Vagina (tissue), 2 donors: ENCODE measurements around the gene SGTA.
"Not testable (repeated sequence)": the region's sequence is repeated elsewhere in the genome, so short reads cannot be mapped to it uniquely, and the experiment has no call there.

ENCODE experiments used
- POLR2A ChIP-seq, 2 donors: fragments of 450-650 bp; IDR thresholded peaks; one replicate each; pipeline ENCODE4 v1.6.1; 2017; ENCODE audit warnings: antibody characterized with exemption in 2 of 2, mild to moderate bottlenecking in 2 of 2, moderate library complexity in 2 of 2
- POLR2AphosphoS5 ChIP-seq, 2 donors: sonication (generic); formaldehyde crosslinking; IDR thresholded peaks; one replicate each; pipeline ENCODE4 v1.9.0; 2017; ENCODE audit warnings: antibody characterized with exemption in 2 of 2, mild to moderate bottlenecking in 2 of 2, low read depth in 1 of 2; ENCODE audit not compliant: insufficient read depth in 1 of 2
- TF ChIP-seq, protein P1 (sequence below), 3 experiments: fragments of 450-650 bp in 2 of 3; fragments of 200-600 bp in 1 of 3; sonication (generic) in 1 of 3; IDR thresholded peaks; one replicate each; pipeline ENCODE4 v1.5.1; 2017 to 2019; ENCODE audit warnings: antibody characterized with exemption in 3 of 3, mild to moderate bottlenecking in 2 of 3, moderate library complexity in 2 of 3

DNA sequence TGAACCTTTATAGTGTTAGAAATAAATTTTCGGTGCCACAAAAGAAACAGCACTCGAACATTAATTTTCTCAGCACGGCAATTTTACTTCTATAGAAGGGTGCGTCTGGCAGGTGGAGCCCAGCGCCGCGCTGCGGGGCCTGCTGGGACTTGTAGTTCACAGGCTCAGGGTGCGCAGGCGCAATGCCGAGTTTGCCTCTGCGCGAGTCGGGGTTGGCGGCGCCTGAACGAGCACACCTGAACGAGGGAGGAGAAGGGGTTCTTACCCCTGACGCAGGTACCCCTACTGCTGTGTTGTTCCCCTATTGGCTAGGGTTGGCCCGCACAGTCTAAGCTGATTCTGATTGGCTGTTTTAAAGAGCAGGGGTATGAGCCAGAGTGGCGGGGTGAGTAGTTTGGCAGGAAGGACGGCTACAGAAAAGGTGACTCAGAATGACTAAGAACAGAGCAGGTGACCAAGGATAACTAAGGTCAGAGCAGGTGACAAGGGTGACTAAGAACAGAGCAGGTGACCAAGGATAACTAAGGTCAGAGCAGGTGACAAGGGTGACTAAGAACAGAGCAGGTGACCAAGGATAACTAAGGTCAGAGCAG lies 34.3 kb upstream of the SGTA start:
- not testable (repeated sequence) for TF ChIP-seq POLR2A (IDR thresholded peaks at IDR 0.05); POLR2AphosphoS5 (IDR thresholded peaks at IDR 0.05; ENCODE audit: insufficient read depth in 1 of 2, low read depth in 1 of 2)
- TF ChIP-seq, protein P1, sequence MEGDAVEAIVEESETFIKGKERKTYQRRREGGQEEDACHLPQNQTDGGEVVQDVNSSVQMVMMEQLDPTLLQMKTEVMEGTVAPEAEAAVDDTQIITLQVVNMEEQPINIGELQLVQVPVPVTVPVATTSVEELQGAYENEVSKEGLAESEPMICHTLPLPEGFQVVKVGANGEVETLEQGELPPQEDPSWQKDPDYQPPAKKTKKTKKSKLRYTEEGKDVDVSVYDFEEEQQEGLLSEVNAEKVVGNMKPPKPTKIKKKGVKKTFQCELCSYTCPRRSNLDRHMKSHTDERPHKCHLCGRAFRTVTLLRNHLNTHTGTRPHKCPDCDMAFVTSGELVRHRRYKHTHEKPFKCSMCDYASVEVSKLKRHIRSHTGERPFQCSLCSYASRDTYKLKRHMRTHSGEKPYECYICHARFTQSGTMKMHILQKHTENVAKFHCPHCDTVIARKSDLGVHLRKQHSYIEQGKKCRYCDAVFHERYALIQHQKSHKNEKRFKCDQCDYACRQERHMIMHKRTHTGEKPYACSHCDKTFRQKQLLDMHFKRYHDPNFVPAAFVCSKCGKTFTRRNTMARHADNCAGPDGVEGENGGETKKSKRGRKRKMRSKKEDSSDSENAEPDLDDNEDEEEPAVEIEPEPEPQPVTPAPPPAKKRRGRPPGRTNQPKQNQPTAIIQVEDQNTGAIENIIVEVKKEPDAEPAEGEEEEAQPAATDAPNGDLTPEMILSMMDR (IDR thresholded peaks at IDR 0.05) = not testable (repeated sequence)
